IPS-18c (cell line): ENCODE measurements around the gene HDHD3.

Experiments used
- H3K4me3 ChIP-seq: 2 replicates; pipeline ENCODE4 v1.7.0; 2013; ENCODE audit warnings: low read depth, mild to moderate bottlenecking, low read length, moderate library complexity; ENCODE audit not compliant: insufficient read depth
- H3K9me3 ChIP-seq: one replicate; pipeline ENCODE4 v1.6.1; 2013; ENCODE audit warnings: mild to moderate bottlenecking, low read length, moderate library complexity; ENCODE audit not compliant: control insufficient read depth, insufficient read depth

Gene HDHD3

GRCh38 chr9:113350107-113350661 lies 26.6 kb downstream of the HDHD3 start:
- H3K4me3 ChIP-seq, result peak overlapping the region; percentile 53

GRCh38 chr9:113349445-113350094 lies 27.2 kb downstream of the HDHD3 start, which contains the start of gene BSPRY:
BSPRY (plus strand) TSS chr9:113349541; CDS start chr9:113349580, 39 bp downstream.
- H3K4me3 ChIP-seq, result peak within 1 kb of the TSS; percentile 53
- H3K9me3 ChIP-seq, result no peaks in the 10 kb centered on the region

More at GRCh38 chr9:113350107-113350661, 26.6 kb downstream of the HDHD3 start:
- H3K9me3 ChIP-seq, result no peaks in the 10 kb centered on the region

- Histone ChIP-seq H3K9me3 (no peaks in the 10 kb centered on the region), H3K4me3 (peak overlapping the region; percentile 53)
Observed at GRCh38 chr9:113349066-113349444, 27.7 kb downstream of the HDHD3 start.

DNA sequence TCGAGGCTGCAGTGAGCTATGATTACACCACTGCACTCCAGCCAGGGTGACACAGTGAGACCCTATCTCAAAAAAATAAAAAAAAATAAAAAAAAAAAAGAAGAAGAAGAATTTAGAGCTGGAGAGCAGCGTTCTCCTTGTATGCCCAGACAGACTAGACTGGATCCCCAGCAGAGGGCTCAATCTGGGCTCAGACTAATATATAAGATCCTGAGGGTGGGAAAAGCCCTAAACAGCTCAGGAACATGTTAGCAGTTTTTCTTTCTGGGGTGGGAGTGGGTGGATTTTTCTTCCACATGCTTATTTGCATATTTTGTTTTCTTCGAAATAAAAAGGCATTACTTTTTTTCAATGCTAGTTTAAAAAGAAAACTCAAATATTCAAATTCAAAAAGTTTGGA lies 28.3 kb downstream of the HDHD3 start:
- Histone ChIP-seq H3K4me3 (no peak overlapping the region), H3K9me3 (no peaks in the 10 kb centered on the region)

DNA sequence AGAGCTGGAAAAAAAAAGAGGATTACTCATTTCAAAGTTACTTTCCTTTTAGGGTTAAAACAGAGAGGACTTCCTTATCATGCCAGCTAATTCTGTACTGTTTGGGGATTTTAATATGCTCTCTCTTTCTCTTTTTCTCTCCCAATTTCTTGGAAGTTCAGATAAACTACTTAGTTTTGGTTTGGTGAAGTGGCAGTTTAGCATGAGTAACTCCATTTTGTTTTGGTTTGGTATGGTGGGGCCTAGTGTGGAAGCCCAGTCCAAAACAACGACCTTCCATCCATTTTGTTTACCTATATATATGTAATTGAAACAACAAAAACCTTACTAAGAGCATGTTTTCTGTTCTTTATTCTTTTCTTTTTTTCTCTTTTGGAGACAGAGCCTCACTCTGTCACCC lies 31.1 kb downstream of the HDHD3 start:
- H3K4me3 ChIP-seq, result no peak overlapping the region

DNA sequence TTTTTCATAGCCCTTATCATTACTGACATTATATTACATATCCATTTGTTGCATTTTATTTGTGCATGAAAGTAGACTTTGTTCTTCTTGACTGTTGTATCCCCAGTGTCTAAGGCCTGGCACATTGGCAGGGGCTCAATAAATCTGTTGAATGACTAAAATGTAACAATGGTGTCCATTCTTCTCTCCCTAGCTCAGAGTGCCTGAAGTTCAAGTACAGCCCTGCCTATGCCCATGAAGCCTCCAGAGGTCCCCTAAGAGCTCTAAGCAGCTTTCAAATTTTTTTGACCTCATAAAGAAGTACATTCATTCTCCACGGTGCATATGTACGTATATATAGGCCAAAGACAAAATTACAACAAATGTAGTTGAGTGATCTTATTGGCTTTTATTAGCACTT lies 31.6 kb downstream of the HDHD3 start:
- Histone ChIP-seq H3K4me3 (no peak overlapping the region), H3K9me3 (no peaks in the 10 kb centered on the region)

More for the DNA sequence above, 31.1 kb downstream of the HDHD3 start:
- no peaks in the 10 kb centered on the region for H3K9me3 ChIP-seq

DNA sequence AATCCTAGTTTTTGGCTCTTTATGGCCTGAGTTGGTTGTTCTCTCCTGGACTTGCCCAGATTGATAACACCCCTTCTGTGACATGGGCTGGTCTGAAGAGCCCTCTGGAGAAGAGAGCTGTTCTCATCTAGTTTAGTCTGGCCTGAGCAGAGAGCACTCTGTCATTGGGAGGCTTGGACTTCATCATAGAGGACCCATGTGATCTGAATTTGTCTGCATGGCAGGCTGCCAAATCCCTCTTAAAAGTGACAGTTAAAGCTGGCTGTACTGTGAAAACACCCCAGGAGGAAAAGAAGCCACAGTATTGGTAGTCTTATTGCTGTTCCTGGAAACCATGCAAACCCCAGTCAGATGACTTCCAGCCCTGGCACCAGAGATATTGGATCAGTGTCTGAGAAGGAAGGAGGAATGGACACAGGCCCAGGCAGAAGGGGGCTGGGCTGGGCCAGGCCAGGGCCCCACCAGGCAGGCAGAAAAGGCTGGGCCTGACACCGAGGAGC lies 33.0 kb downstream of the HDHD3 start:
- no peaks in the 10 kb centered on the region for H3K9me3 ChIP-seq
- H3K4me3 ChIP-seq, result no peak overlapping the region

DNA sequence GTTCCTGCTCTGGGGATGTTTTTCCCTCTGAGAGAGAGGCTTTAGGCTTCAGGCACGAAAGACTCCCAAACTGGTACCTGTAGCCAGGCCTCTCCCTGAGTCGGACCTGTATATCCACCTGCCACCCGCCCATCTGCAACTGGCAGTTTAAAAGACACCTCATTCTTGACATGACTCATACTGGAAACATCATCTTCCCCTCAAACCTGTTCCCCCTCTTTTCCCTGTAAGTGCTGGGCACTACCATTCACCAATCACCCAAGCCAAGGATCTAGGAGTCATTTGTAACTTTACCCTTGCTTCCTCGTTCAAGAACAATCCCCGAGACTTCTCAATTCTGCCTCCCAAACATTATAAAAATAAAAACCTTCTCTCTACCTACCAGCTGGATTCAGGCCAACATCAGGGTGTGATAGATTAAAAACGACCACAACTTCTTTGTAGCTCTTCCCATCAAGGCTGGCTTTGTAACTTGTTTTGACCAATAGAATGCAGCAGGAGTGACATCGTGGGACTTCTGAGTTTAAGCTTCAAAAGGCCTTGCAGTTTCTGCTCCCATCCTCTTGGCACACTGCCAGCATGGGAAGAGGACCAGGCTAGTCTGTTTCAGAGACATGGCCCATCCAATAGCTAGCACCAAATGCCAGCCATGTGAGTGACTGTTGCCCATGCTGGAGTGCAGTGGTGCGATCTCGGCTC lies 34.9 kb downstream of the HDHD3 start:
- Histone ChIP-seq H3K4me3 (no peak overlapping the region), H3K9me3 (no peaks in the 10 kb centered on the region)

DNA sequence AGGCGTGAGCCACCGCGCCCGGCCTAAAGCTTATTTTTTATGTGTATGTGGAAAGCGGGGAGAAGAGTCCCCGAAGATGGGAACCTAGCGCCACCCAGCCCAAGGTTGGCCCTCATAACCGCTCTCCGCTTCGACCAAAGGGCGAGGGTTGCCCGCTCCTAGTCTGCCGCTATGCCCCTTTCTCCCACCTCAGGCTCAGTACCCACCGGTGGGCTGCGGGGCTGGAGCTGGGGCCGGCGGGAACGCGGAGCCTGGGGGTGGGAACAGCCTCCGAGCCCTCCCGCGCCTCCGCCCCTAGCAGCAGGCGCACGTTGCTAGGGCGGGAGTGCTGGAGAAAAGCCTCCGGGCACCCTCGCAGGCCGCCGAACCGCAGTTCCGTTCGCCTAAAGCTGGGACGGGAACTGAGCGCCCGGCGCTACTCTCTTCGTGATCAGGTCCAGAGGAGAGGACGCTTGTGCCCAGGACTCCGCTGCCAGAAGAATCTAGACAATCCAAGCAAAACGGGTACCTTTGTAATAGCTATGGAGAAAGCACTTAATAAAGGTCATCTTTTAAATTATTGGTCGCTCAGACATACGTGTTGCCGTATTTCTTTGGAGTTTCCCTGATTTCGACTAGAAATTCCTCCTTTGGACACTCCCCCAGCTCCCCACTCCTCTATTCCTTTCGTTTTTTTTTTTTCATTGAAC lies 36.6 kb downstream of the HDHD3 start, which contains the start of gene WDR31:
WDR31 (minus strand) TSS at position 265 of the 689 bp plus-strand sequence. CDS start 8,253 bp downstream, outside the sequence.
- H3K9me3 ChIP-seq, result no peaks in the 10 kb centered on the region
- peak within 1 kb of the TSS; percentile 83 for H3K4me3 ChIP-seq

DNA sequence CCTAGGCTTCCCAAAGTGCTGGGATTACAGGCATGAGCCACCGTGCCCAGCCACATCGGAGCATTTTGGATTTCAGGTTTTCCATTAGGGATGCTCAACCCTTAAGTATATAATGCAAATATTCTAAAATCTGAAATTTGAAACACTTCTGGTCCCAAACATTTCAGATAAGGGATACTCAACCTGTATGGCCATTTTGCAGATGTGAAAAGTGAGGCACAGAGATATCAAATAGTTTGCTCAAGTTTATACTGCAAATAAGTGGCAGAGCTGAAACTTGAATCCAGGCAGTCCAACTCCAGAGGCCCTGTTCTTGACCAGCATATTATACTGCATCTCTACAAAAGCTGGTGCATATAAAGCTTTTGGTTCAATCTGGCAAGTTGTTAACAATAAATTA lies 39.1 kb downstream of the HDHD3 start:
- Histone ChIP-seq H3K4me3 (no peak overlapping the region), H3K9me3 (no peaks in the 10 kb centered on the region)

- H3K9me3 ChIP-seq, result no peaks in the 10 kb centered on the region
- H3K4me3 ChIP-seq, result no peak overlapping the region
Observed at GRCh38 chr9:113331780-113332179, 45.0 kb downstream of the HDHD3 start.

- Histone ChIP-seq H3K9me3 (no peaks in the 10 kb centered on the region), H3K4me3 (no peak overlapping the region)
Observed at GRCh38 chr9:113328045-113328782, 48.6 kb downstream of the HDHD3 start.

DNA sequence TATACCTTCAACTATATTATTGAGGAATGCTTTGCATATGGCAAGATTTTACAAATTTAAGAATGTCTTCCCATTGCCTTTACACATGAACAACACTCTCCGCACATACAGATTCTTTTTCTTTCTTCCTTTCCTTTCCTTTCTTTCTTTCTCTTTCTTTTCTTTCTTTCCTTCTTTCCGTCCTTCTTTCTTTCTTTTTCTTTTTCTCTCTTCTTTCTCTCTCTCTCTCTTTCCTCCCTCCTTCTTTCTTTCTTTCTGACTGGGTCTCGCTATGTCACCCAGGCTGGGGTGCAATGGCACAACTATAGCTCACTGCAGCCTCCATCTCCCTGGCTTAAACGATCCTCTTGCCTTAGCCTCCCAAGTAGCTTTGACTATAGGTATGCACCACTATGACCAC lies 50.6 kb downstream of the HDHD3 start:
- Histone ChIP-seq H3K9me3 (no peaks in the 10 kb centered on the region), H3K4me3 (no peak overlapping the region)
